Activated CD8-positive, alpha-beta memory T cell treated with anti-CD3 and anti-CD28 coated beads for 1 hour (primary cell): ENCODE data around the gene CTIF.

ENCODE experiments used
- DNase-seq, 2 donors: peaks; one replicate each; pipeline ENCODE4 v3.0.0-alpha.2; 2020; ENCODE audit warnings: low read depth in 1 of 2; ENCODE audit errors: extremely low read depth in 1 of 2

The CTIF gene

DNA sequence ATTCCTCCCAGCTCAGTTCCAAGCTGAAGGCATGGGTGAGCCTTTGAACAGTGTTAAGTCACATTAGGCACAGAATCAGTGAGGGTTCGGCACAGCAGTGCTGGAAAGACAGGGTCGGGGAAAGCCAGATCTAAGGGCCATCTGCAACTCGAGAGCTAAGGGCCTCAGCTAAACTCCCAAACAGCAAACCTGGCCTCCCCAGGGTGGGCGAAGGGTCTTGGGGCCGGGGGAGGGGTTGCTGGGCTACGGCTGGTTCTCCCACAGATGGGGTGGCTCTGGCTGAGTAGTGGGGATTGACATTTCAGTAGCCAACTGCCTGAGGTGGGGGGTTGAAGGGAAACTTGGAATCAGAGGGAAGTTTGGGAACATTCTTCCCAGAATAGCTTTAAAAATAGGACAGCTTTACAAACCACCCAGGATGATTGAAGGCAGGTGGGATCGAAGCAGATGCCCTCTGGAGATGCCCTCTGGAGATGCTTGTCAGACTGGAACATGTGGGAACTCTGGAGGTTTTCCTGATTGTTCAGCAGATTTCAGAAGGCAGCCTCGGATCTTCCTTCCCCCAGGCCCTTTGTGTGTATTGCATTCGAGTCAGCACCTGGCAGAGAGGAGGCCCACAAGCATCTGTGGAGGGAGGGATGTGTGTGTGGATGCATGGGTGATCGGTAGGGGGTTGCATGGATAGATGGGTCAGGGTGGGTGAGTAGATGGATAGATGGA, 255.6 kb downstream of the CTIF start:
- no peak for DNase-seq

DNA sequence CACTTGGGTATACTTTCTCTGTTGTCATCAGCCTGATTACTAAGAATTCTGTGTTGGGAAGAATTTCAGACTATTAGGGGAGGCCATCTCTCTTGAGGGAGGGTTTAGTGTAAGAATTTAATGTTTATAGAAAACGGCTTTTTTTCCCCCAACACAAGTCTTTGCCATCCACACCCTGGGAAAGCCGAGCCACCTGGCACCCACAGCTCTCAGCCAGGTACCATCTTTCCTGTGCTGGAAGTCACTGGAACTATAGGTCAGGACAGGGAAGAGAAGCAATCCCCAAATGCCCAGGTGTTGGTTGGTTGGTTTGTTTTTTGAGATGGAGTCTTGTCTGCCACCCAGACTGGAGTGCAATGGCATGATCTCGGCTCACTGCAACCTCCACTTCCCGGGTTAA, 256.9 kb downstream of the CTIF start:
- DNase-seq, result no peak

DNA sequence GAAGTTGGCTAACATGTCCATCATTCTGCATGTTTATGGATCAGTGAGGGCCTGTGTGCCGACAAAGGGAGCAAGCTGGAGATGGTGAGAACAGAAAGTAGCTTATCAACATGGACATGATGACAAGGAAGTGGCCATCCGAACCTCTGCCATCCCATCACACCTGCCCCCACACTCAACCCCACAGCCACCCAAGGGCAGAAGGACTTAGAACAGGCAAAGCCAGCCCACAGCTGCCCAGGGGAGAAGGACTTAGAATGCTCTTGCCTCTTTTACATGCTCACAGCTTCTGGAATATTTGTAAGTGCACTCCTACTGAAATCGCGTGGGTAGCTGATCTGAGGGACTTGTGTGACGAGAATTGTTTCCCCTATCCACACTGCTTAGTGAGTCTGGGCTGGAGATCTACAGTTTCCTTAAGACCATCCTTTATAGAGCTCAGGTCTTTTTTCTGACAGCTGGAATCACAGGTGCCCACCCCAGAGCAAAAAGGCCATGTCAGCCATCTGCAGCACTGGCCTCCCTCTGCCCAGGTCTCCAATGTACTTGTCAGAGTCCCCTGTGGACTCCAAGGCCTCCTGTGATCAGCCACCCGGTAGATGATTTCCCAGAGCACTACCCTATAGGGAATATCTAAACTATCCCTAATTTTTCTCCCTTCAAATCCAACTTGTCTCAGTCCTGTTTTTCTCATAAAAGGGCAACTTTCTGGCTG, 257.8 kb downstream of the CTIF start:
- no peak for DNase-seq

DNA sequence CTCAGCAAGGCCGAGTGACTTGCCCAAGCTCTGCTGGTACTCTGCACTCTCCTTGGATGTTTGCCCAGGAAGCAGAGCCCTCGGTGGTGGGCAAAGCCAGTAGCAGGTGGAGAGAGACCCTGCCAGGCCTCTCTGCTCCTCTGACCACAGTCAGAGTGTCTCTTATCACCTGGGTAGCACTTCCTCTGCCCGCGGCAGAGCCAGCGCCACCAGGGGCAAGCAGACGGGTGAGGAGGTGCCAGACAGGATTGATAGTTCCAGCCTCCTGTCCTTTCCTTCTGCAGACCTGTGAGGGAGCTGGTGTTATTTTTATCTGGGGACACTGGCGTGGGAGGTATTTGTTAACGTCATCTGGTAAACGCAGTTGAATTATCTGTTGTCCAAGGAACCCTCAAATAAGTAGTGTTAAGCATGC, 259.0 kb downstream of the CTIF start:
- DNase-seq, result no peak

DNA sequence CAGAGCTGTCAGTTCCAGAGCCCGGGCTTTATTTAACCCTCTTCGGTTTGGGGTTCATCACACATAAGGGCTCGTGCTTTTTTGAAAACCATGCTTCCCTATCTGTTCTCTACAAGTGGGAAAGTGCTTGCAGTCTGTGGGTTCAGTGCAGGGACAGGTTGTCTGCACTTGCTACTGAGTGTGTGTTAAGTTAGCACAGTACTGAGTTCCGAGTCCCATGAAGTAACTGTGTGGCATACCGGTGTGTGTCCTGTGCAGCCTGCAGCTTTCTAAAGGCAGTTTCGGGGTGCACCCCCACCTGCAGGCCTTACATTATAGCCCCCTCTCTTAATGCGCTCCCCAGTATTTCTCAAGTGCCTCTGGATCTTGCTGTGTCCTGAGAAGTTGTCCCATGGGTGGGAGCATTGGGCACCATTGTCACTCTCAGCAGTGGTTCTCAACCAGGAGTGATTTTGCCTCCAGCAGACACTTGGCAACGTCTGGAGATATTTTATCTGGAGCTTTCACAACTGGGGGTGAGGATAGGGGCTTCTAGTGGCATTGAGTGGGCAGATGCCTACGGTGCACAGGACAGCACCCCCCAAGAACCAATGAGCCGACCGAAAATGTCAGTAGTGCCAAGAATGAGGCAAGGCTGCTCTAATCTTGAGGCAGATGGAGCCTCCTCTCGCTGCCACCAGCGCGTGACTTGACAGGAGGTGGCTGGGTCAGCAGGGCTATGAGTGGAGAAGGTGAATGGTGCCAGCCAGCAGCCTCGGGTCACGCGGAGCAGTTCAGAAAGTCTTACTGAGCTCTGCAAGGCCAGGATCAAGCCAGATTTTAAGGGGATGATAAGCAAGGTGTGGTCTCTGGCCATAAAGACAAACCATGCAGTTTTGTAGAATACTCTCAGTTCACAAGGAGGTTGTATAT, 259.8 kb downstream of the CTIF start:
- no peak for DNase-seq

DNA sequence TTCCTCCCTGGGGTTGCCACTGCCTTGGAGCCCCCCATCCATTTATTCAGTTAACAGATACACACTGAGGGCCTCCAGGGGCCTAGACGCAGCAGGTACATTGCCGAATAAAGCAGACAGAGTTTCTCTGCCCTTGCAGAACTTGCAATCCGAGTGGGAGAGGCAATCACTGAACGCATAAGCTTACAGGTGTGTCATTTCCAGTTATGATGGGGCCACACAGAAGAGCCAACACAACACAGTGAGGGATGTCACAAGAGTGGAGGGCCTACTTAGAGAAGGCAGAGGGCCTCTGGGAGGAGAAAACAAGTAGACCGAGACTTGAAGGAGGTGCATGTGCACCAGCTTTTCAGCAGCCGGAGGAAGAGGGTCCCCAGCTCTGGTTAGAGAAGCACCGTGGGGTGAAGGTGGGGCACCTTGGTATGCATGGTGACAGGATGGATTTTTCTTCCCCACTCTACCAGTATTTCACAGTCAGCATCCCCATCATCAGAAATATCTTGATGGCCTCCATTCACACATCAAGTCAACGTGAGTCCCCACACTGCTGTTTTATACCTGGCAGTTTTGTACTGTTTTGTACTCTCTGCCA, 261.0 kb downstream of the CTIF start:
- DNase-seq, result no peak

DNA sequence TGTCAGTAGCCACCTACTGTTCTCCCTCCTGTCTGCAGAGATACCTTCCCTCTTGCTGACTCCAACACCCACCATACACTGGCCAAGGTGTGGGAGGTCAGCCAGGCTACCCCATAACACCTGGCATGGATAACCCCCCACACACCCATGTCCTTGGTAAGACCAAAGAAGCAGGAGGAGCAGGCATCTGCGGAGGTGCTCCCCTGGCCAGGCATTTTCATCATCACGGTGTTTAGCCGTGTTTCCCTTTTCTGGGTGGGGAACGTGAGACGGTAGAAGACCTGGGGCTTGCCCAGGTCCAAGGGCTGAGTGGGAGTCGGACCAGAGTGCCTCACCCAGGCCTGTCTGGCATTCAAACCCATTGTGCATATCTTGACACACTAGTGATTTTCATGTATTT, 261.6 kb downstream of the CTIF start:
- DNase-seq, result no peak

DNA sequence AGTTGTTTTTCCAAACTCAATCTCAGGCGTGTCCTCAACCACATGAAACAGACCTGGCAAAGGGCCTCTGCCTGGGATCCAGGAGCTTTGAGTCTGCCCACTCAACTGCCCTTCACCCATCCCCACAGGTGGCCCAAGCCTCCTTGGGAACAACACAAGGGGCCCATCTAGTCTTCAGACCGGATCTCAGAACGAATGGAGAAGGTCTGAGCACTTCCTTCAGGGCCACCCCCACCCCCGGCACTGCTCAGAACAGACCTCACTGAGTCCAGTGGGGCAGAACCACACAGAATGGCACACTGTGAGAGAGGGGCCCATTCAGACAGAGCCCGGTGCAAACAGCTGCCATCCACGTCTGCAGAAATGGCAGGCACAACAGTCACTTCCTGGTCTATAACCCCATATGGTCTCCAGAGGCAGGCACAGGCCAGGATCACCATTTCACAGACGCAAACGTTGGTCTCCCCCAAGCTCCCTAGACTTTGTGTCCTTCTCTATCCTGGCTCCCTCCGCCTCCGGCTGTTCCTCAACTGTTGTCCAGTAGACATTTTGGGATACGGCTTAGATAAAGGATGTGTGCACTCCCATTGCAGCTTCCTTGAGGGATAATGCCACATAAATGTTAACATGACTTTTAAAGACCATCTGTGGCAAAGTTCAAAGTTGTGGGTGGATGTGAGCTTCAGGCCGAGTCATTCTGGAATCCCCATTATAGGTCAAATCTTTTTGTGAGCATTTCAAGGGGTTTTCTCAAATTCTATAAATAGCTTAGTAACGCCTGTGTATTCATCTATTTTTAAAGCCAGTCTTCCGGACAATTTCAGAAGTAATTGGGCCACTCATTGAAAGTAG, 262.3 kb downstream of the CTIF start:
- DNase-seq, result no peak

DNA sequence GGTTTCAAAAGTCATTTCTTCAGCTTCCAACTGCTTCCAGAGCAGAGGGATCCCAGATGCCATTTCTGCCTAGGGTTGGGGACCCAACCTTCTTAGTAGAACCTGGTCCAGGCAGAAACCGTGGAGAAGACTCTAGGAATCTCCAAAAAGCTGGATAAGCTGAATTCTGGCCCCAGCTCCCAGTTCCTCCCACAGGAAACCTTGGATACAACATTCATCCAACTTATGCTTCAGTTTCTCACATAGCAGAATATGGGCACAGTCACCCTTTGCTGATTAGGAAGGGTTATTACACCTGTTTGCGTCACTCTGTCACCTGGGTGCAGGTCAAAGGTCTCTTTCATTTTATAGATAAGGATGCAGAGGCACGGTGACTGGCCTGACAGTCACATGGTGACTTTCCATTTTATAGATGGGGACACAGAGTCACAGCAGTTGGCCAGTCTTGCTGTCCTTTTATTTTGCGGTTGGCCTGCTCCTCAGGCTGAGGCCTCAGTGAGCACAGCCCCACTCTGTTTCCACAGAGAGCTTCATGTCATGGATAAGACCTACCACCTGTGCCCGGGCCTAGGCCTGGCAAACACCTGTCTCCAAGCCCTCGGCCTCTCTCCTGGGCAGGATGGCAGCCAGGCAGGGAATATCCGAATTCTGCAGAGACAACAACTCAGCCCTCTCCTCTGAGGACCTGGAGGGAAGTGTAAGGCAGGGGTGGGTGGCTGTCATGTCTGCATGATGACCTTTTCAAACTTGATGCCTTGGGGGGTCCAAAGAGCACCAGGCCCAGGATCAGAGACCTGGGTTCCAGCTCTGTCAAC, 263.1 kb downstream of the CTIF start:
- DNase-seq, result no peak

DNA sequence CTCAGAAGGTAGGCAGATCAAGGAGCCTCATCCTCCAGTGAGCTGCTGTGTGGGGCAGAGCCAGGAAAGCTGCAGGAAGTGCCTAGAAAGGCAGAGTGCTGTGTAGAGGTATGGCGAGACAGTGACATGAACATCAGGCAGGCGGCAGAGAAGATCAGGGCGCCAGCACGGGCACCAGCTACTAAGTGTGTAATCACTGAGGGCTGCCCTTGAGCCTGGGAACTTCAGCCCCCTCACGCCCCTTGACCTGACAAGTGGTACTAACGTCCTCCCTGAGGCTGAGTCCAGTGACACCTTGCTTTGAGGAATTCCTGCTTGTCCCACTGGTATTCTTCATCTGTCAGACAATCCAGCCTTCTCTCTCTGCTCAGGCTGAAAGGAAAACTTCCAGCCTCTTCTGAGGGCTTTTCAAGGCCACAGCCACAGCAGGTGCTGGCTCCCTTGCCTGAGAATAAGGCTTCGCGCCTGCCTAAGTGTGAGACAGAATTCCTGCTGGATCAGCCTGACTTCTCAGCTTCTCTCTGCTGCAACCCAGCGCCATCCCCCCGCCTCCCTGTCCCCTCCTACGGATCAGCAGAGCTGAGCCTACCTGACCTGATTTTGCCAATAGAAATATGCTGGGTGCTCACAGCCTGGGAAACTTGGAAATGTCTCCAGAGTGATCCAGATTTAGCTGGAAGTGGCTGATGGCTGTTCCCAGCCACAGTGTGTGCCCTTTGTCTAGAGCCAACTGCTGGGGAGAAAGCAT, 263.9 kb downstream of the CTIF start:
- DNase-seq, result no peak

DNA sequence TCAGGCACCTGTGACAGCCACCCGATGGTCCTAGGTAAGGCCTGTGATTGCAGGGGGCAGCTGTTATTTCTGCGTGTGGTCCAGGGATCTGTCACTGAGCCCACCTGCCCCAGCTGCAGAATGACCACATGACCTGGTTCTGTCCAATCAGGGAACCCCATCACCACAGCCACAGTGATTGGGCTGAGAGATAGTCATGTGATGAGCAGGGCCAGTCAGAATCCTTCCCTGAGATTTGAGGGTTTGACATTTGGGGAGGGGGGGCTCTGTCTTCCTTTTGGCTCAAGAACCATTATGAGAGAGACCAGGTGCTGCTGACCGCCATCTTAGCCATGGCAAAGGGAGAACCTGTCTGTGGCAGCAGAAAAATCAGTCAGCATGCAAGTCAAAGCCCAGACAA, 264.7 kb downstream of the CTIF start:
- no peak for DNase-seq

DNA sequence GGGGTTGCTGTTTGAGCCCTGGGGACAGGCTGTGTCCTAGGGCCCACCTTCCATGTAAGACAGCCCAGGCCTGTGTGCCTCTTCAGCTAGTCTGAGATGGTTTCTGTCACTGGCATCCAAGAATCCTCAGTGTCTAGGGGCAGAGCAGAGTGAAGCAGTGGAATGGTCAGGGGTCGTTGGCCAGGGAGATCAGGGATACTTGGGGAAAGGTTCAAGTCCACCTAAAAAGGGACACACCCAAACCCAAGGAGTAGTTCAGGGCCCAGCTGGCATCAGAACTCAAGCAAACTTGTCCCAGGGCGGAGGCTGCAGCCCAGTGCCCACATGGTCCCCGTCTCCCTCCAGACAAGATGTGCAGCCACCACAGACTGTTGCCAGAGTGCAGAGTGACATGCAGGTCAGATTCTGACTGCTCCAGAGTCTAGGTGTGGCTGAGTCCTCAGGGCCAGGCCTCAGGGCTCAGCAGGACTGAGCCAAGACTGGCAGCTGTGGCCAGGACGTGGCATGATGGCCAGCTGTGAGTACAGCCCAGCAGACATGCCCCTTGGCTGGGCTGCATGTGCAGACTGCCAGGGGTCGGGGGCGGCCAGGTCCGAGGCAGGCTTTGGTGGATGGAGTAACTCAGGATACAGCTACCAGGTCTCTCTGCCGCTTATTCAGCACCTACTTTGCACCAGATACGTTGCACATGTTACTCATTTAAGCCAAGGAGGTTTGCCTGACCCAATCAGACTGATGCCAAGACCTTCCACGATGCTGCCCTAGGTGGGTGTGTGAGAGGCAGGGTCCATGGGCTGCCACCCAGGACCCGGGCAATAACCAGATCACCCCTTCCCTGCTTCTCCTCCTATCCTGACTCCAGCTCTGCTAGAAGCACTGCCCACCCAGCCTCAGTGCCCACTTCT, 265.4 kb downstream of the CTIF start:
- DNase-seq, result no peak

DNA sequence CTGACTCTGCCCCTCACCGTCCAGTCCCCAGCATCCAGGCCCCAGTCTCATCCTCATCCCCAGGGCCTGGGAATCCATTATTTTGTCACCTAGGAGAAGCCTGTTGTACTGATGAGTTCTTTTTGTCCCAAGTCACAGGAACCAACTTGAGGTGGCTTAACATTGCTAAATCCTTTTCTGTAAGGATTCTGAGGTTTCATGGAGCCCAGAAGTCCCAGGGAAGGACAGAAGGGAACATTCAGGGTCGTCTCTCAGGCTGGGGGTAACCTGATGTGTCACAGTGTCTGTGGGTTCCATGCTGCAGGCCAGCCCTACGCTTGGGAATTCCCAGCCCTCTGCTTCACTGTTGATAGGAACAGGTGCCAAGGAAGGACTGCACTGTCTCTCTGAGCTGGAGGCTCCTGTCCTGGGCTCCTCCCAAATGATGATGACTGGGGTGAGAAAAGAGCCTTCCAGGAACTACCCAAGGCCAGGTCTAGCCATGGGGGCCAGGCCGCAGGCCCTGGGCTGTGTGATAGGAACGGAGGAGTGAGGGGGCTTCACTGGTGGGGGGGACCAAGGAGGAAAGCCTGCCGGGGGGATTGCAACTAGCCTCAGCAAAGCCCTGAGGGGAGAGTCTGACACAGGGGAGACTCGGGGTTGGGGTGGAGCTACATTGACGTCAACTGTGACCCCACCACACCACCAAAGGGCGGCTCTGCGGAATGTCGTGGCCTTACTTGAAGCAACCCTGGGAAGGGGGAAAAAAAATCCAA, 266.2 kb downstream of the CTIF start:
- DNase-seq, result no peak

DNA sequence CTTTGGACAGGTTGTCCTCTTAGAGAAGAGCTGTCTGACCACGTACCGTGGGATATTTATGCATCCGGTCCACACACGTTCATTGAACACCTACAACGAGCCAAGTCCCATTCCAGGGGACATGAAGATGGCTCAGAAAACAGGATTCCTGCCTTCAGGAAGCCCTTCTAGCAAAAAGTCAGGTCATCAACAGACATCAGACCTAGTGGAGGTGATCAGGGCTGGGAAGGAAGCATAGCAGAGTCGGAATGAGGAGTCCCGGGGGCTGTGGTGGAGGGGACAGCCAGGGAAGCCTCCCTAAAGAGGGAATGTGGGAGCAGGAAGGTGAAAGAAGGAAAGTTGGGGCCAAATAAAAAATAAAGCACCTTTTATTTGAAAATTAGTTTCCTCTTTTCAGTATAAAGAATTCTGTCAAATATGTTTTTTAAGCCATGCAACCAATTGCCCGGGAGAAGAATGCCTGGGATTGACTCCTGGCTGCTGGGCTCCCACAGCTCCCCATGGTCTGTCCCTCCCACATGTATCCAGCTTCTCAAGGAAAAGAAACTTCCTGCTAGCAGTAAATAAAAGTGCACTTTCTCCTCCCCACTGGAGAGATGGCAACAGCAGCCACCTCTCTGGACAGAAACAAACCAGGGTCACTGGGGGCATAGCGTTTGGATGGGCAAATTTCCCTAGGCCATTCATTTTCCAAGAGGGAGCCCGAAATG, 267.1 kb downstream of the CTIF start:
- DNase-seq, result no peak

DNA sequence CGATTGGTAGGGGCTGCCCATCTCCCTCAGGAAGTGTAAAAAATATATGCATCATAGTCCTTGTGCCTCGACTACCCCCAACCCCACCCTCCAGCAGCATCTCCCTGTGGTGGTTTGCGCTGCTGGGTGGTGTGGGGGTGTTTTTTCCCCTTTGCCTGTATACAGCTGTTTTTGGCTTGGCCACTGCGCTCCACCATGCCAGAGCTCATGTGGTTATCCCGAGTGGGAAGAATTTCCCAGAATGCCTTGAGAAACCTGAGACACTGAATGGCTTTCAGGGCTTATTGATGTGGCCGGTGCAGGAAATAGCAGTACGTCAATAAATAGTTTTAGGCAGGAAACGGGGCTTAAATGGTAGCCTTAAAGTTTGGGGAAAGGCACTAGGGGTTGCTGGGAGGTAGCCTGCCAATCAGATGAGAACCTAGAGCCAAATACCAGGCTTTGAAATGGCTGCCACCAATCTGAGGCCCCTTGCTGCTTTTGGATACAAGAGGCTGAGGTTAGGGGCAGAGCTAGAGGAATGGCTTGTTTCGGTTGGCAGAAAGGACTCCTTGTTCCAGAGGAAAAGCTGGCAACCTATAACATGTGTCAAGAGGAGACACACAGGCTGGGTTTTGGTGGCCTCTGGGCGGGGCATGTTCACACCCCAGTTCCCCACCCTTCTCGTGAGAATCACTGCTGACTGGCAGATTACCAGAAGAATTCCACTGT, 267.9 kb downstream of the CTIF start:
- no peak for DNase-seq

DNA sequence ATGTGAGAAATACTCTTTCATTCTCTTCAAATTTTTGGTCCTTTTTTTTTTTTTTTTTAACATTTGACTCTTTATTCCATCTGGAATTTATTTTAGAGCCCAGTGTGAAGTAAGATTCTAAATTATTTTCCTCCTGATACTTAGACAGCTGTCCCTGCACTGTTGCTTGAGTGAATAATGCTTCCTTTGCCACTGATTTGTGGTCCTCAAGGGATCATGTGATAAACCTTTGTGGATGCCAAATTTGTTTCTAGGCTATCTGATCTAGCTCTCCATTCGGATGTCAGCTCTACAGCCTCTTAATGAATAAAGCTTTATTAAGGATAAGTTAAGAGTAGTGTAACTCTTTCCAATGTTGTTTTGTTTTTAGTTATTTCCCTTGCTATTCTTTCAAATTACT, 269.6 kb downstream of the CTIF start:
- DNase-seq, result no peak
